HCT116 (cell line): ENCODE data around the gene CTR9. TPM values are rescaled to one million over a fixed set of nuclear protein-coding genes. Genes with fewer than 3 reads are reported as not detected.

Experiments used
- ATAC-seq: fragments of 200-7000 bp; cut with Tn5 transposase; 2 replicates; pipeline ENCODE4 v1.9.1; 2020; ENCODE audit warnings: mild to moderate bottlenecking, moderate library complexity
- BruUV-seq: library from RNA; stranded (reverse); fragments of 400-500 nt; replicated peaks from 2 replicates; lab custom pipeline; 2021; lab: Mats Ljungman, UMichigan
- CTCF ChIA-PET: fragments of 300-600 bp; sonication (Branson Sonifier 250); formaldehyde crosslinking; loops from one replicate; lab custom pipeline; 2021; ENCODE audit warnings: antibody characterized with exemption; lab: Charles Lee
- POLR2A ChIA-PET: fragments of 300-600, 350-600 bp; sonication (Branson Sonifier 250); formaldehyde crosslinking; loops from one replicate; lab custom pipeline; 2021; ENCODE audit warnings: antibody characterized with exemption; lab: Charles Lee
- RAD21 ChIA-PET, 2 experiments: fragments of 300-600 bp; sonication (Branson Sonifier 250); formaldehyde crosslinking; loops; one replicate each; lab custom pipeline; 2023; ENCODE audit warnings: low total read pairs in 2 of 2; ENCODE audit not compliant: uncharacterized antibody in 2 of 2, unreplicated experiment in 2 of 2, low non-redundant PET in 1 of 2; lab: Charles Lee
- DNase-seq: peaks from one replicate; pipeline ENCODE4 v3.0.0-alpha.2; 2010; ENCODE audit warnings: low read depth, low spot score
- H2AFZ ChIP-seq: fragments of 200-600 bp; shearing (Covaris generic), sonication (generic); 2 replicates; pipeline ENCODE4 v1.6.1; 2017; ENCODE audit warnings: low read depth, mixed run types, mixed read lengths, antibody characterized with exemption, low read length; ENCODE audit not compliant: poor library complexity, severe bottlenecking
- H3K27ac ChIP-seq: 2 replicates; pipeline ENCODE4 v1.5.1; 2012; ENCODE audit warnings: low read depth, low read length
- H3K27me3 ChIP-seq: fragments of 200-600 bp; sonication (generic); 2 replicates; pipeline ENCODE4 v1.6.1; 2016; ENCODE audit warnings: mixed run types, low read length, mixed read lengths; ENCODE audit not compliant: insufficient read depth
- H3K36me3 ChIP-seq, 2 experiments: fragments of 200-500 bp in 1 of 2; fragments of 200-600 bp in 1 of 2; sonication (Bioruptor generic) in 1 of 2; sonication (generic) in 1 of 2; 2 replicates each; pipeline versions ENCODE4 v1.5.1 to v1.6.1; 2014 to 2016; ENCODE audit warnings: low read length in 2 of 2, inconsistent platforms in 1 of 2, mixed read lengths in 1 of 2, mixed run types in 1 of 2; ENCODE audit not compliant: insufficient read depth in 2 of 2, control insufficient read depth in 1 of 2
- H3K4me1 ChIP-seq, 2 experiments: fragments of 200-600 bp in 1 of 2; sonication (generic) in 1 of 2; 2 replicates each; pipeline versions ENCODE4 v1.5.1 to v1.6.1; 2012 to 2017; ENCODE audit warnings: low read length in 2 of 2, inconsistent platforms in 1 of 2, mild to moderate bottlenecking in 1 of 2, mixed read lengths in 1 of 2, mixed run types in 1 of 2, moderate library complexity in 1 of 2; ENCODE audit not compliant: insufficient read depth in 2 of 2, control insufficient read depth in 1 of 2
- H3K4me2 ChIP-seq: fragments of 200-600 bp; sonication (generic); 2 replicates; pipeline ENCODE4 v1.6.1; 2017; ENCODE audit warnings: mixed run types, low read length, mixed read lengths
- H3K4me3 ChIP-seq, 2 experiments: fragments of 200-600 bp in 1 of 2; sonication (generic) in 1 of 2; replicated peaks in 1 of 2; 2 replicates each; pipeline ENCODE4 v1.5.1; 2011 to 2016; ENCODE audit warnings: low read length in 2 of 2, control low read depth in 1 of 2, low read depth in 1 of 2, mild to moderate bottlenecking in 1 of 2, mixed read lengths in 1 of 2, mixed run types in 1 of 2
- H3K79me2 ChIP-seq: fragments of 200-600 bp; sonication (generic); 2 replicates; pipeline ENCODE4 v1.6.1; 2017; ENCODE audit warnings: mild to moderate bottlenecking, mixed run types, low read length, moderate library complexity, mixed read lengths; ENCODE audit not compliant: insufficient read depth
- H3K9ac ChIP-seq: fragments of 200-600 bp; sonication (generic); 2 replicates; pipeline ENCODE4 v1.6.1; 2016; ENCODE audit warnings: low read length, mixed read lengths
- H3K9me2 ChIP-seq: fragments of 200-600 bp; sonication (generic), shearing (Covaris generic); 2 replicates; pipeline ENCODE4 v1.6.1; 2017; ENCODE audit warnings: mixed run types, mild to moderate bottlenecking, moderate library complexity; ENCODE audit not compliant: insufficient read depth
- H3K9me3 ChIP-seq, 2 experiments: fragments of 200-500 bp in 1 of 2; fragments of 200-600 bp in 1 of 2; sonication (Bioruptor generic) in 1 of 2; sonication (generic) in 1 of 2; 2 replicates each; pipeline ENCODE4 v1.6.1; 2014 to 2017; ENCODE audit warnings: low read length in 2 of 2, mixed read lengths in 2 of 2, inconsistent platforms in 1 of 2, low read depth in 1 of 2, mild to moderate bottlenecking in 1 of 2, mixed run types in 1 of 2, moderate library complexity in 1 of 2; ENCODE audit not compliant: control insufficient read depth in 1 of 2, insufficient read depth in 1 of 2
- H4K20me1 ChIP-seq: fragments of 200-600 bp; sonication (generic), shearing (Covaris generic); 2 replicates; pipeline ENCODE4 v1.6.1; 2017; ENCODE audit warnings: mixed run types, mild to moderate bottlenecking, moderate library complexity; ENCODE audit not compliant: insufficient read depth
- CBX3 ChIP-seq: IDR thresholded peaks from 2 replicates; pipeline ENCODE4 v1.6.1; 2012; ENCODE audit warnings: low read depth
- CEBPB ChIP-seq: IDR thresholded peaks from 2 replicates; pipeline ENCODE4 v1.6.1; 2012; ENCODE audit warnings: low read depth
- ELF1 ChIP-seq: IDR thresholded peaks from 2 replicates; pipeline ENCODE4 v1.6.1; 2012; ENCODE audit warnings: low read depth, borderline replicate concordance
- JUND ChIP-seq: IDR thresholded peaks from 2 replicates; pipeline ENCODE4 v1.6.1; 2012
- POLR2AphosphoS5 ChIP-seq: IDR thresholded peaks from 2 replicates; pipeline ENCODE4 v1.6.1; 2011; ENCODE audit warnings: mild to moderate bottlenecking, low read depth, low read length, moderate library complexity
- SP1 ChIP-seq: IDR thresholded peaks from 2 replicates; pipeline ENCODE4 v1.6.1; 2012; ENCODE audit warnings: low read depth
- TCF7L2 ChIP-seq: IDR thresholded peaks from 2 replicates; pipeline ENCODE4 v1.7.0; 2011; ENCODE audit warnings: borderline replicate concordance, inconsistent platforms; ENCODE audit not compliant: insufficient read depth, insufficient read length; ENCODE audit errors: extremely low read depth
- intact Hi-C: fragments of 100-400 bp; cut with micrococcal nuclease; formaldehyde crosslinking; loops from 2 replicates; pipeline ENCODE4 v1.10.0; 2022
- total RNA-seq: library from RNA; stranded (reverse); gene quantifications from one replicate; pipeline ENCODE4 v1.2.1, GENCODE V29; 2021; ENCODE audit not compliant: unreplicated experiment
- TF ChIP-seq, protein P1 (sequence below): IDR thresholded peaks from 2 replicates; pipeline ENCODE4 v1.6.1; 2011; ENCODE audit warnings: mild to moderate bottlenecking, low read length, moderate library complexity; ENCODE audit not compliant: insufficient replicate concordance; ENCODE audit errors: extremely low read depth
- TF ChIP-seq, protein P2 (sequence below): IDR thresholded peaks from 2 replicates; pipeline ENCODE4 v1.6.1; 2012; ENCODE audit warnings: low read depth

CTR9 gene
- total RNA-seq, 1 experiment from 2014 or later, result 68.4 TPM

DNA sequence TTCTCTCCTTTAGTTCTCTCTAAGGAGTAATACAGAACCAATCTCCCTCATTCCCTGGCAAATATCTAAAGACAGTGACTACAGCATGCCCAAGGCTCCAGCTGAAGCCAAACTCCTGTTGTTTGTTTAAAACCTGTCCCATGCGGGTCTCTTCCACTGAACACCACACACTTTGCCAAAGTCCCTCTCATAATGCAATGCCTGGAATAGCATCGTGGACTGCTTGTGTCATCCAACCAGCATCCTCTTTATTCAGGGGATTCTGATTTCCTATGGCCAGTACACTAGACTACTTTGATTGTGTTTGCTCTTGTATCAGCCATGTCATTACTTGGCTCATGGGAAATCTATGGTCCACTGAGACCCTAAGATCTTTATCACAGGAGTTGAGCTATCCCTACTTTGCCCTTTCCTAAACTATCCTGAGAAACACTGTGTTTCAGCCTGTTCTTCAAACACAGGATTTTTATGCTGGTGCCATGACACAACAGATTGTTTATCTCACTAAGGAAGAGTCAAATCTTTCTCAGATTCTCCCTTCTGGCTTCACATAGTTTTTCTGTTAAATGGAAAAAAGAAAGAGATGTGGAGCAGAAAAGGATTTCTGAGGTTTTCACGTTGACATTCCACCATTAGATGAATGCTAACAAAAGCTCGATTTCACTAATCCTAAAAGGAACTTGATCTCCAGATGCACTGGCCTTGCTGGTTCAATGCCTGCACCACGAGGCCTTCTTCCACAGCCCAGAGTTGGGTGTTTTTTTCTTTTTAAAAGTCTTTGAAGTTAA, 41.6 kb upstream of the CTR9 start:
- Histone ChIP-seq H3K4me2 (no peak overlapping the region), H2AFZ (no peak overlapping the region), H3K27me3 (no peaks in the 10 kb centered on the region), H3K9me2 (no peaks in the 10 kb centered on the region), H3K9ac (no peak overlapping the region), H3K36me3 (no peaks in the 10 kb centered on the region), H3K4me3 (no peak overlapping the region), H3K79me2 (no peaks in the 10 kb centered on the region), H3K9me3 (no peaks in the 10 kb centered on the region), H4K20me1 (no peaks in the 10 kb centered on the region), H3K4me1 (peaks cover 6 to 20% of the 10 kb centered on the region in 2 experiments; a peak in 3 of 4 replicates), H3K27ac (no peak overlapping the region)
- ChIA-PET RAD21 (no interaction called here), POLR2A (interaction anchor here (0.6 kb wide), 1 partner anchor 26 kb away, joined by 4 read pairs; no protein-coding TSS in a partner anchor), CTCF (interaction anchor here (1.5 kb wide), 1 partner anchor 18 kb away, joined by 3 read pairs; no protein-coding TSS in a partner anchor)
- BruUV-seq, result no TSS peak
- intact Hi-C loops, result no loop called here
- TF ChIP-seq TCF7L2, result no peak
- TF ChIP-seq ELF1, result no peak
- no peak for TF ChIP-seq JUND
- TF ChIP-seq CEBPB, result no peak
- TF ChIP-seq CBX3, result no peak
- no peak for TF ChIP-seq POLR2AphosphoS5
- TF ChIP-seq, protein P1, sequence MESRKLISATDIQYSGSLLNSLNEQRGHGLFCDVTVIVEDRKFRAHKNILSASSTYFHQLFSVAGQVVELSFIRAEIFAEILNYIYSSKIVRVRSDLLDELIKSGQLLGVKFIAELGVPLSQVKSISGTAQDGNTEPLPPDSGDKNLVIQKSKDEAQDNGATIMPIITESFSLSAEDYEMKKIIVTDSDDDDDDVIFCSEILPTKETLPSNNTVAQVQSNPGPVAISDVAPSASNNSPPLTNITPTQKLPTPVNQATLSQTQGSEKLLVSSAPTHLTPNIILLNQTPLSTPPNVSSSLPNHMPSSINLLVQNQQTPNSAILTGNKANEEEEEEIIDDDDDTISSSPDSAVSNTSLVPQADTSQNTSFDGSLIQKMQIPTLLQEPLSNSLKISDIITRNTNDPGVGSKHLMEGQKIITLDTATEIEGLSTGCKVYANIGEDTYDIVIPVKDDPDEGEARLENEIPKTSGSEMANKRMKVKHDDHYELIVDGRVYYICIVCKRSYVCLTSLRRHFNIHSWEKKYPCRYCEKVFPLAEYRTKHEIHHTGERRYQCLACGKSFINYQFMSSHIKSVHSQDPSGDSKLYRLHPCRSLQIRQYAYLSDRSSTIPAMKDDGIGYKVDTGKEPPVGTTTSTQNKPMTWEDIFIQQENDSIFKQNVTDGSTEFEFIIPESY, result no peak
- TF ChIP-seq SP1, result no peak
- TF ChIP-seq, protein P2, sequence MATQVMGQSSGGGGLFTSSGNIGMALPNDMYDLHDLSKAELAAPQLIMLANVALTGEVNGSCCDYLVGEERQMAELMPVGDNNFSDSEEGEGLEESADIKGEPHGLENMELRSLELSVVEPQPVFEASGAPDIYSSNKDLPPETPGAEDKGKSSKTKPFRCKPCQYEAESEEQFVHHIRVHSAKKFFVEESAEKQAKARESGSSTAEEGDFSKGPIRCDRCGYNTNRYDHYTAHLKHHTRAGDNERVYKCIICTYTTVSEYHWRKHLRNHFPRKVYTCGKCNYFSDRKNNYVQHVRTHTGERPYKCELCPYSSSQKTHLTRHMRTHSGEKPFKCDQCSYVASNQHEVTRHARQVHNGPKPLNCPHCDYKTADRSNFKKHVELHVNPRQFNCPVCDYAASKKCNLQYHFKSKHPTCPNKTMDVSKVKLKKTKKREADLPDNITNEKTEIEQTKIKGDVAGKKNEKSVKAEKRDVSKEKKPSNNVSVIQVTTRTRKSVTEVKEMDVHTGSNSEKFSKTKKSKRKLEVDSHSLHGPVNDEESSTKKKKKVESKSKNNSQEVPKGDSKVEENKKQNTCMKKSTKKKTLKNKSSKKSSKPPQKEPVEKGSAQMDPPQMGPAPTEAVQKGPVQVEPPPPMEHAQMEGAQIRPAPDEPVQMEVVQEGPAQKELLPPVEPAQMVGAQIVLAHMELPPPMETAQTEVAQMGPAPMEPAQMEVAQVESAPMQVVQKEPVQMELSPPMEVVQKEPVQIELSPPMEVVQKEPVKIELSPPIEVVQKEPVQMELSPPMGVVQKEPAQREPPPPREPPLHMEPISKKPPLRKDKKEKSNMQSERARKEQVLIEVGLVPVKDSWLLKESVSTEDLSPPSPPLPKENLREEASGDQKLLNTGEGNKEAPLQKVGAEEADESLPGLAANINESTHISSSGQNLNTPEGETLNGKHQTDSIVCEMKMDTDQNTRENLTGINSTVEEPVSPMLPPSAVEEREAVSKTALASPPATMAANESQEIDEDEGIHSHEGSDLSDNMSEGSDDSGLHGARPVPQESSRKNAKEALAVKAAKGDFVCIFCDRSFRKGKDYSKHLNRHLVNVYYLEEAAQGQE, result no peak
- ATAC-seq (no peak), DNase-seq (no peak)
